Activated naive CD8-positive, alpha-beta T cell treated with anti-CD3 and anti-CD28 coated beads, Interleukin-2, amount 50 U/mL, for 16 hours (primary cell): ENCODE measurements around the gene TUBA4B.
A peak's percentile ranks its signal among the peaks of the same experiment; 100 is the strongest.

Experiments
- DNase-seq: peaks from one replicate; pipeline ENCODE4 v3.0.0-alpha.2; 2020; ENCODE audit warnings: low read depth, low spot score

The TUBA4B gene

GRCh38 chr2:219252900-219253752 is at the start of gene TUBA4B:
Gene TUBA4B, plus strand, starts transcription at chr2:219253243. Its CDS starts 165 bp downstream, at chr2:219253408.
- no peak for DNase-seq

- DNase-seq, result no peak
Observed at GRCh38 chr2:219204425-219205164, 48.4 kb upstream of the TUBA4B start.

GRCh38 chr2:219205165-219205538 is 47.9 kb upstream of the TUBA4B start:
- no peak for DNase-seq

- no peak for DNase-seq
Observed at GRCh38 chr2:219205981-219206327, 47.1 kb upstream of the TUBA4B start.

- DNase-seq, result peak; percentile 87
Observed at GRCh38 chr2:219206328-219207133, 46.5 kb upstream of the TUBA4B start, which contains the start of gene ZFAND2B. Gene ZFAND2B, plus strand, starts transcription at chr2:219206782. Its CDS starts 206 bp downstream, at chr2:219206988.

- DNase-seq, result no peak
Observed at GRCh38 chr2:219207134-219207883, 45.7 kb upstream of the TUBA4B start.

GRCh38 chr2:219207884-219208740 is 44.9 kb upstream of the TUBA4B start:
- DNase-seq, result no peak

GRCh38 chr2:219209236-219210195 is 43.5 kb upstream of the TUBA4B start:
- DNase-seq, result no peak

- no peak for DNase-seq
Observed at GRCh38 chr2:219210196-219210885, 42.7 kb upstream of the TUBA4B start.

- no peak for DNase-seq
Observed at GRCh38 chr2:219210886-219211362, 42.1 kb upstream of the TUBA4B start.

- DNase-seq, result no peak
Observed at GRCh38 chr2:219213026-219213415, 40.0 kb upstream of the TUBA4B start.

GRCh38 chr2:219213486-219214071 is 39.5 kb upstream of the TUBA4B start:
- DNase-seq, result no peak

- DNase-seq, result no peak
Observed at GRCh38 chr2:219214141-219214540, 38.9 kb upstream of the TUBA4B start.

GRCh38 chr2:219214786-219215185 is 38.3 kb upstream of the TUBA4B start:
- no peak for DNase-seq

- no peak for DNase-seq
Observed at GRCh38 chr2:219215871-219216534, 37.0 kb upstream of the TUBA4B start.

- DNase-seq, result no peak
Observed at GRCh38 chr2:219216535-219216915, 36.5 kb upstream of the TUBA4B start.

GRCh38 chr2:219218217-219218731 is 34.8 kb upstream of the TUBA4B start:
- DNase-seq, result no peak
